ENCODE results near the gene C9orf40.

DNA sequence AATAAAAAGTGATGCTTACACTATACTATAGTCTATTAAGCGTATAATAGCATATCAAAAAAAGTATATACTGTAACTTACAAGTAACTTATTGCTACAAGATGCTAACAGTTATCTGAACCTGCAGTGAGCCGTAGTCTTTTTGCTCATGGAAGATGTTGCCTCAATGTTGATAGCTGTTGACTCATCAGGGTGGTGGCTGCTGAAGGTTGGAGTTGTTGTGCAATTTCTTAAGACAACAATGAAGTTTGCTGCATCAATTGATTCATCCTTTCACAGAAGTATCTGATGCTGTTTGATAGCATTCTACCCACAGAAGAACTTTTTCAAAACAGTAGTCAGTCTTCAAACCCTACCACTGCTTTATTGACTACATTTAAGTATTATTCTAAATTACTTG, 7.8 kb upstream of the C9orf40 start:
- TF ChIP-seq, protein P1, sequence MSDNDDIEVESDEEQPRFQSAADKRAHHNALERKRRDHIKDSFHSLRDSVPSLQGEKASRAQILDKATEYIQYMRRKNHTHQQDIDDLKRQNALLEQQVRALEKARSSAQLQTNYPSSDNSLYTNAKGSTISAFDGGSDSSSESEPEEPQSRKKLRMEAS (IDR thresholded peaks at IDR 0.05; ENCODE audit: insufficient read depth, insufficient read length) = no peak
- TF ChIP-seq POLR2A (IDR thresholded peaks at IDR 0.05; ENCODE audit: low read depth, low read length) = no peak
- TF ChIP-seq EZH2 (IDR thresholded peaks at IDR 0.05; ENCODE audit: borderline replicate concordance, low read depth, low read length, severe bottlenecking) = no peak
- no peak for TF ChIP-seq POLR2AphosphoS5 (IDR thresholded peaks at IDR 0.05; ENCODE audit: insufficient read depth, low read depth, low read length)
- TF ChIP-seq, protein P2, sequence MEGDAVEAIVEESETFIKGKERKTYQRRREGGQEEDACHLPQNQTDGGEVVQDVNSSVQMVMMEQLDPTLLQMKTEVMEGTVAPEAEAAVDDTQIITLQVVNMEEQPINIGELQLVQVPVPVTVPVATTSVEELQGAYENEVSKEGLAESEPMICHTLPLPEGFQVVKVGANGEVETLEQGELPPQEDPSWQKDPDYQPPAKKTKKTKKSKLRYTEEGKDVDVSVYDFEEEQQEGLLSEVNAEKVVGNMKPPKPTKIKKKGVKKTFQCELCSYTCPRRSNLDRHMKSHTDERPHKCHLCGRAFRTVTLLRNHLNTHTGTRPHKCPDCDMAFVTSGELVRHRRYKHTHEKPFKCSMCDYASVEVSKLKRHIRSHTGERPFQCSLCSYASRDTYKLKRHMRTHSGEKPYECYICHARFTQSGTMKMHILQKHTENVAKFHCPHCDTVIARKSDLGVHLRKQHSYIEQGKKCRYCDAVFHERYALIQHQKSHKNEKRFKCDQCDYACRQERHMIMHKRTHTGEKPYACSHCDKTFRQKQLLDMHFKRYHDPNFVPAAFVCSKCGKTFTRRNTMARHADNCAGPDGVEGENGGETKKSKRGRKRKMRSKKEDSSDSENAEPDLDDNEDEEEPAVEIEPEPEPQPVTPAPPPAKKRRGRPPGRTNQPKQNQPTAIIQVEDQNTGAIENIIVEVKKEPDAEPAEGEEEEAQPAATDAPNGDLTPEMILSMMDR (IDR thresholded peaks at IDR 0.05; ENCODE audit: extremely low read depth in 1 of 2, insufficient read depth in 1 of 2, low read depth in 1 of 2, low read length in 2 of 2) = no peak

Measured in endothelial cell of umbilical vein (primary cell).